Activated CD4-positive, alpha-beta T cell treated with anti-CD3 and anti-CD28 coated beads for 48 hours (primary cell): ENCODE measurements around the gene MGMT.

Source experiments
- DNase-seq: peaks from one replicate; pipeline ENCODE4 v3.0.0-alpha.2; 2020

The MGMT gene

DNA sequence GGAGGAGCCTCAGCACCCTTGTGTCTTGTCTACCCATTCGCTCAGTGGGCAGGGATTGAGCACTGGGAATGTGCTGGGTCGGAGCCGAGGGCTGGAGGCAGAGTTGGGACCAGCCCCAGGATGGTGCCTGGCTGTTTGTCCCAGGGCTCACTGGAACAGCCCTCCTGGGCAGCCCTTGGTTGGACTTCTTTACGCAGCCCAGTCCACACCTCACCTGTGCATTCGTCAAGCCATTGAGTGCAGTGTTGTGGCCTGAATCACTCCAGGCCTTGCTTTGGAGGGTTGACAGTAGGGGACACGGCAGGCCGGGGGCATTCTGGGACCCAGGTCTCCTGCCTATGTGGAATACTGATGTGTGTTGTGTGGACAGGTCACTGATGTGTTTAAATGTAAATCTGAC, 229.6 kb downstream of the MGMT start:
- DNase-seq = no peak

DNA sequence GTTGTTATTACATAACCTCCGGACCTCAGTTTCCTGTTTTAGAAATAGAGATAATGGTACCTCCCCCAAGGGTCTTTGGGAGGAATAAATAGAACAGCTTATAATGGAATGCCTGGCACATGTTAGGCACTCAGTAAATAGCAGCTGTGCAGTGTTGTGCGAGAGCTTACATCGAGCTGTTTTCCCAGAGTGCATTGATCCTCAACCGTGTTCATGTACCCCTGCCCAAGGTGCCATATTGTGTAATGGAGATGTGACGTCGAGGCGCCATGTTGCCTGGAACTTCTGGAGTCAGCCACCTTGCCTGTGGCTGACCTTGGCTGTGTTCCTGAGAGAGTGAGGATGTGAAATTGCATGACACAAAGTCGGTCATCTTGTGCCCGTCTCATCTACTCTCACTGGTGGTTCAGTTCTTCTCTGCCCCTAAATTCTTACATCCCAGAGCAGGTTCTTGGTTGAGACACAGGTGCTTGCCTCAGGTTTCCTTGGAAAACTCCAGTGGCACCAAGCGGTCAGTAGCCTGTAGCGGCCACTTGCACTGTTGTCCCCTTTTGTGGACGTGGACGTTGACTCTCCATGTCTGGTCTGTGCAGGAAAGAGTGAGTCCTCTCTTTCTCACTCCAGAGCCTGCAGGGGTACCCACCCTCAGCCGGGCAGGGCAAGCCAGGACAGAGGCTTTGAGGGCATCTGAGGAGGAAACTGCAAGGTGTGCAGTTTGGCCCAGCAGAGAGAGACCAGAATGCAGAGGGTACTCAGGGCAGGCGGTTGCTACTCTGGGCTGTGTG, 230.6 kb downstream of the MGMT start:
- no peak for DNase-seq

DNA sequence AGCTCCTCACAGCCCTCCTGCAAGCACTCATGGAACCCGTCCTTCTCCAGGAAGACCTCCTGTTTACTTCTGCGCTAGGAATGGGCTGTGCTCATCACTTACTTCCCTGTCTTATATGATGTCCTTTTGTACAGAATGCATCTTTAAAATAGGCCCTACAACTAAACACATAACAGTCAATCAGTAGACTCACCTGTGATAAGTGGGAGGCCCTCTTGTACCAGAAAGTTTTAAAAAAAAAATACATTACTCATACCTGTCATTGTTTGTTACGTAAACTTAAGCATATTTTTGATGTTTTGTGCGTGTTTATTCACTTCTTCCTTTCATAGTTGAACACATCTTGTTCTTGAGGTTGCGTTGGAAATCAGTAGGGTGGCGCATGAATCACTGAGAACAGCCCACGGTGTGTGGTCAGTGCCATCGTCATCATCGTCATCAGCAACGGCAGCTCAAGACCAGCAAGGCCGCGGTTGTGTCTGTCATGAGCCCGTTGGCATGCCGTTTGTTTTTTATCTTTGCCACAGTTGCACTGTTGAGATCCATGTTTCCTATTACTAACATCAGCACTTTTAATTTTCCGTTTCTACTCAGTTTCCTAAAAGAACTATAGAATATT, 232.8 kb downstream of the MGMT start:
- no peak for DNase-seq

DNA sequence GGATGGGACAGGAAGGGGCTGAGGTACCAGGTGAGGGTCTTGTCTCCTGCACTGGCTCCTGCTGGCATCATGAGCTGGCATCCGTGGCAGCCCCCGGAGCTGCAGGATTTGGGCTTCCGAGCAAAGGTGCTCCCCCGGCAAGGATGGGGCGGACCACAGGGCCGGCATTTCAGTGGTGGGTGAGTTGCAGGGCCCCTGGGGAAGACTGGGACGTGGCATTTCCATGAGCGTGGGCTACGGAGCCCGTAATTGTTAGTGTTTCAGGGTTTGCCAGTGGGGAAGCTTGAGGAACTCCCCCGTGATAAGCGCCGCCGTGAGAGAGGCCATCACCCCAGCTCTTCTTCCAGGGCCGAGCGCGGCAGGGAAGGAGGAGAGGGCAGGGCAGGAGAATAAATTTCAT, 235.6 kb downstream of the MGMT start:
- DNase-seq = no peak

DNA sequence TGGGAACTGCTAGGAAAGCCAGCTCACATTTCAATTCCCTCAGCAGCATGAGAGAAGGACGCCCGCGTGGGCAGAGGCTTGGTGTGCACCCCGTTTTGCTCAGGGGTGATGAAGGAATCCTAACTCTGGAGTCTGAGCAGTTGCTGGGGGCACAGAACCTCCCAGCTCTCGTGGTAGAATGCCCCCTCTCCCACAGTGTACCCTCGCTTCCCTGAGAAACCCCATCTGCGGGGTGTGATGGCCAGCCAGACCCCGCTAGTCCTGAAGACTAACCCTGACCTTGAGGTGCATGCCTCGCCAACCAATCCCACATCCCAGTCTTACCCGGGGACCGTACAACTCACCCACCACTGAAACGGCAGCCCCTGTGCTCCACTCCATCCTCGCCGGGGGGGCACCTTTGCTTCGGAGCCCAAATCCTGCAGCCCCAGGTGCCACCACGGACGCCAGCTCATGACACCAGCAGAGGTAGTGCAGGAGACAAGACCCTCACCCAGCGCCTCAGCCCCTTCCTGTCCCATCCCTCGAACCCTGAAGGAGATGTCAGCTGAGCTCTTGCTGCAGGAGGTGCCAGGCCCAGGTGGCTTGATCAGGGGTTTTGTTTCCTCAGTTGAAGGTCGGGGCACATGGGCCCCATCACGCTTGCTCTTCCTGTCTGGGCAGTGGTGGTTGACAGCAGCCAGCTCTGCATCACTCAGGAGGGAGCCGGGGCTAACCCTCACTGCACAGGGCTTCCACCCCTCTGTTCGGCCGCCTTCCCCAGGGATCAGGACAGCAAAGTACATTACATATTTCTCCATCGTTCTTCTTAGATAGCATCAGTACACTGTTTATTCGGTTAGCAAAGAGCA, 236.5 kb downstream of the MGMT start:
- DNase-seq = no peak

DNA sequence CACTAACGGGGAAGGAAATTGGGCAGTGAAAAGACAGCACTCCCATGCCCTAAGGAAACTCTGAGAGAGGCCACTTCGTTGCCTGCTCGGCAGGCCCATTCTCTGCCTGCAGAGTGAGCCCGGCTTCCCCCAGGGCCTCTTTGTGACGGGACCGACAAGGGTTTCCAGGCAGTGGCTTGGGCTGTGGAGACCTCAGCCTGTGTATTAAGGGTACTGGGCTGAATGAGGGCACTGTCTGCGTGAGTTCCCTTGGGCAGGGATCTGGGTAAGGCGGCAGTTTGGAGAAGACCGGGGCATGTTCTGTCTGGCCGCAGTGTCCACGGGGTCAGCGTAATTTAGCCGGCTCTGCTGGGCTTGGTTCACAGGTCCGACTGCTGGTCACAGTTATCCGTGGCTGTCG, 237.2 kb downstream of the MGMT start:
- DNase-seq = no peak

DNA sequence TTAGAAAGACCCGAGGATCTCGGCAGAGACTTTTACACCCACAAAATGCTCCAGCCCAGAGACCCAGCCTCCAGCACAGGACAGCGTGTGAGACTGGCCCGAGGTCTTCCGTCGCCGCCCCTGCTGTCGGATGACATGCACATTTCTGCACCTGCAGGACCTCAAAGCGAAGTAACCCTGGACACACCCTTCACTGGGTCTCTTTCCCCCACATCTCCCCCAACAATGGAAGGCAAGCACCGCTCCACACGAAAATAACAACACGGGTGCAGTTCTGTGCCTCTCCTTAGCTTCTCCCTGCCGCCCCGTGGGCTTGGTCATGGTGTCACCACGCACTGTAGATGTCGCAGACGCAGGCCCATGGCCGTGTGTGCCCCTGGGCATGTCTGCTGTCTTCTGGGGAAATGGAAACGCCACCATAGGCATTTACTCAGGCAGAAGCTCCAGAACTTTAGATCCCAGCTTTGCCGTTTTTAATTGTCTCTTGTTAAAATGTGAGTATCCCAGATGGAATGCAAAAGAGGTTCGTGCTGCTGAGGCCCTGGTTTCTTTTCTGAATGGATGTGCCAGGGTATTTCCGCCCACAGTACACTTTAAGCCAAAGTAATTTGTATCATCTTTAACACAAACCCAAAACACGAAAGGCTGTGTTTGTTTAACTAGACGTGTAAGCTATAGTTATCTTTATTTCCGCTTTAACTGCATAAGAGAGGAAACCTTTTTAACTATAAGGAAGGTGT, 237.9 kb downstream of the MGMT start:
- no peak for DNase-seq

DNA sequence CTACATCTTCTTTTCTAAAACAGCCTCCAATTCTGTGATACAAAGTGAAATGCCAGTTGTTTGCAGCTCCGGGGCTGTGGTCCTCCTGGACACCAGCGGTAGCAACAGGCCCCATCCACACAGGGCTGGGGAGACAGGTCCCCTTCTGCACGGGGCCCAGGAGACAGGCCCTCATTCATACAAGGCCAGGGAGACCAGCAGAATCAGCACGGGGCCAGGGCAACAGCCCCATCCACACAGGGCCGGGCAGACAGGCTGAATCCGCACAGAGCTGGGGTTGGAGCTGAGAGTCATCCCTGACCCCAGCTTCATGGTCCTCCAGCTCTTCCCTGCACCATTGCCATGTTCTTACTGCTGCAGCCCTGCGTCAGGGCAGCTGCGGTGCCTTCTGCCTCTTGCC, 238.6 kb downstream of the MGMT start:
- no peak for DNase-seq

DNA sequence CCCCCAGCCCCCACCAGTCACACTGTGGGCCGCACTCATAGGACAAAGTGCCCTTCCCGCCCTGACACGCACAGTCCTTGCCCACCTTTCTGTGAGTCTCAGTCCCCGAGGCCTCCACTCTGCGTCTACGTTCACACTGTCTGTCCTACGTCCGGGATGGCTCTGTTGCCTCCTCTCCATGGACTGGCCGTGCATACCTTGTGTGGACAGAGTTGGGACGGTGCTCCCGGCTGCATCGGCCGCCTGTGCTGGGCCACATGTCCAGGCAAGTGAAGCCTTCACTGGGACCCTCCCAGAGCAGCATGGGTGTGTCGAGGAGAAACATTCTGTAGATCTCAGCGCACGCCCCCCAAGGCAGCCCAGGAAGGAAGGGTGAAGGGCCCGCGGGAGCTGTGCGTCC, 239.0 kb downstream of the MGMT start:
- no peak for DNase-seq

DNA sequence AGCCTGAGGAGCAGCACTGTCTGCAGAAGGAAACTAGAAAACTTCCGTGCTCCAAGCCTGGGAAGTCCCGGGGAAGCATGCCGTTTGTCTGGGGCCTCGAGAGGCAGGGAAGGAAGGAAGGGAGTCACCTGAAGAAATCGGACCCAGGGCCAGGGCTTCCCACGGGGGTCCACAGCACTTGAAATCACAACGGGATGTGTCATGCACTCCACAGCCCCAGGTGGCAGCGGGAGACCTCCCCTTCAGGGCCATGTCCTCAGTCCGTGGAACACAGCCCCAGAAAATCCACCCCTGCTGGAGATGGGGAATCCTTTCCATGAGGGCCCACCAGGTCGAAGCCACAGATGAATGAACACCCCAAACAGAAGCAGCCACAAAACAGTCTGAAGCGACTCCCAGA, 239.5 kb downstream of the MGMT start:
- DNase-seq = no peak

DNA sequence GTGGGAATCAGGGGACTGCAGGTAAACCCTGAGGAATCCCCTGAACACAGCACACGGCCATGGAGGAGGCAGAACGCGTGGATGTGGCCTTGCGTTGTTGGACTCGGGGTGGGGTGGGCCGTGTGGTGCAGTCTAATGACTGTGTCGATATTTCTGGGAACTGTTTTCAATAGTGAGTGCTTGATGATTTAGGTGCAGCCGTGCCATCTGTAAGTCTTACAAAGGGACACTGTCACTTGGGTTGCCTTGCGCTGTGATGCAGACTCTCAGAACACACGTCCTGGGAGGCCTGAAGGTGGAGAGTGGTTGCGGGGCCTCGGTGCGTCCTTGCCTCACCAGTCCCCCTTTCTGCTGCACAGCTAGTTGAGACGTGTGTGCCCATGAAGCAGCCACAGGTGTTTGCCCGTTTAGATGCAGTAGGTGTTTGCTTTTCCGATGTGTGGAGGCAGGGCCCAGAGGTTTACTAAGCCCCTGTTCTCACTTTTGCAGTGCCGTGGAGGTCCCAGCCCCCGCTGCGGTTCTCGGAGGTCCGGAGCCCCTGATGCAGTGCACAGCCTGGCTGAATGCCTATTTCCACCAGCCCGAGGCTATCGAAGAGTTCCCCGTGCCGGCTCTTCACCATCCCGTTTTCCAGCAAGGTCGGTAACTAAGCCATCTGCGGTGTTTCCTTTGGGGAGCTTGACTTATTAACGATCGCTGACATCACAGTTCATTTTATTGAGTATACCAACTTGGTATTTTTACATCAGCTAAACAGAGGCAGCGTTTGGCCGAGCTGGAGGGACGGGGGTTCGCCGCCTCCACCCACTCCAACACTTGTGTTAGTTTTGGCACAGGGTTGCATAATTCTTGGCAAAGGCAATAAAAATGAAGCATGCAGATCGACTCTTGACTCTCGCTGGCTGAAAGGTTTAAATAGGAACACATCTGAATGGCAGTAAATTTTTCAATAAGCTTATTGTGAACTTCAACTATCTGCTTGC, 240.7 kb downstream of the MGMT start:
- no peak for DNase-seq

DNA sequence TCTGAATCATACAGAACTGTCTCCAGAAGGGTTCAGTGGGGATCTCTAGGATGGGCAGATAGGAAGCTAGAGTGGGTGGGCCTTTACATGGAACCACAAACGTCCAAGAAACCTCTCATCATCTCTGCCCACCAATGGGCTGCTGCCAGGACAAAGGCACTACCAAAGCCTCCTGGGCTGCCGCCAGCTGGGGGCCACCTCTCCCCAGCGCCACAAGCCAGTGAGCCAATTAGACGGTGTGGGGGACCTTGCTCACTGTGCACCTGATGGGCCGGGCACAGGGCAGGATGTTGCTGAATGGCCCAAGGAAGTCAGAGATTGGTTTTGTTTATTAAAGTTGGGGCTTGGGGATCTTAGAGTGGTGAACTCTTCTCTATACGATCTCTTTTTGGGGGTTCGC, 242.1 kb downstream of the MGMT start:
- no peak for DNase-seq

DNA sequence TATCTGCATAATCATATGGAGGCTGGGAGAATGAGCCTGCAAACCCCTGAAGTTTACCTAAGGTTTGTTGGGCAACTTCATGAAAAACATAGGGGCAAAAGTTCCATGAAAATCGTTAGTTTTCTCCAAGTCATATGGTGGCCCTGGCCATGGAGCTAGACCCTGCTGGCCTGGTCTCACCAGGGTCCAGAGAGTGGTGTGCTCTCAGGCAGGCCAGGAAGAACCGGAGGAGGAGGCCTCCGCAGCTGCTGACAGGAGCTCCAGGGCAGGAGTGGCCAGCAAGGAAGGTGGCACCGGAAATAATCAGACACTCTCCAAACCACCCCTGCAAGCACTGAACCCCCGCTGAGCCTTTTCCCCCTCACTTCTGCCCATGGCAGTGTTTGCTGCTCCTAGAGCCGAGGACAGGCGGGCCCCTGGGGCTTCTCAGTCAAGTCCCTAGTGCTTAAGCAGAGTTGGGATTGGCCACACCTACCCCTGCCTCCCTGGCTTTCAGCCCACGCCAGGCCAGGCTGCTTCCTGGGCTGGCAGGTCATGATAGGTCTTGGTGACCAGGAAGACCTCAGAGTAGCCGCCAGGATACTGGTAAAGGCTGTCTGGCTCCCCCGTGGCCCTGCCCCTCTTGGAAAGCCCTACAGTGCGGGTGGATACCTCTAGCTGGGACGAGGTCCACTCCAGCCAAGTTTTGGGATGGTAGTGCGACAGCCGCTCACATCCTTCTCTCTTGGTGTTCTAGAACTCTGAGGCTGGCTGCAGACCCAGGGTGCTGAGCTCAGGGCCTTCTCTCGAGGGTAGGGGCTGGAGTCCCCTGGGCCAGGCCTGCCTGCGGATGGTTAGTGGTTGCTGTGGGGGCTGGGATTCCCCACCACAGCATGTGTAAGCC, 242.8 kb downstream of the MGMT start:
- no peak for DNase-seq

DNA sequence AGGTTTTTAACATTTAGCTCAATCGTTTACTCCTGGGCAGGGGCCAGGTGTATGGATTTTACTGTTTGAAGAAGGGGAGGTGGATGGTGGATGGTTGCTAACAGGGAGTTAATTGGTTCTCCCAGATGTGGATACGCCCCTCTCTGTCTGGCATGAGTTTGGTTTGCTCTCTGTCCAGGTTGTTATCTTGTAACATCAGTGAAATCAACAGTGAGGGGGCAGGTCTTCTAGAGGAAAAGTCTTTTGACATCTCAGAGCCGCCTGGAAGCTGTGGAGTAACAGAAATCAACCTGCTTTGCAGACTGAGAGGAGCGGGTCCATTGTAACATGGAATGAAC, 243.4 kb downstream of the MGMT start:
- no peak for DNase-seq

DNA sequence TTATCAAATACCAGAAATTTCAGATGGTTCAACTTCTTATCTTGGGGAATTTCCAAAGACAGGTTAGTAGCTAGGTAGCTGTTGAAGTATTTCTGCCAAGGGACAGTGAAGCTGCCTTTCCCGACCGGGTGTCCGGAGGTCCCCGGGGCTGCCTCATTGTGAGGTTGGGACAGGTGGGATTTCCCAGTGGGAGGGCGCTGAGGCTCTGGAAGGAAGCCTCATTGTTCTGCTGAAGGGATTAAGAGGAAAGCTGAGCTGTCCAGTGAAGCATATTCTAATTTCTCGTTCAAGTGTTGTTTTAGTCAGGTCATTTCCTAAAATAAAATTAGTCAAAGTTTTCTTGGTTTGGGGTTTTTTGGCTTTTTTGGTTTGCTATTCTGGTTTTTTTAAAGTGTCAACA, 244.2 kb downstream of the MGMT start:
- DNase-seq = no peak

DNA sequence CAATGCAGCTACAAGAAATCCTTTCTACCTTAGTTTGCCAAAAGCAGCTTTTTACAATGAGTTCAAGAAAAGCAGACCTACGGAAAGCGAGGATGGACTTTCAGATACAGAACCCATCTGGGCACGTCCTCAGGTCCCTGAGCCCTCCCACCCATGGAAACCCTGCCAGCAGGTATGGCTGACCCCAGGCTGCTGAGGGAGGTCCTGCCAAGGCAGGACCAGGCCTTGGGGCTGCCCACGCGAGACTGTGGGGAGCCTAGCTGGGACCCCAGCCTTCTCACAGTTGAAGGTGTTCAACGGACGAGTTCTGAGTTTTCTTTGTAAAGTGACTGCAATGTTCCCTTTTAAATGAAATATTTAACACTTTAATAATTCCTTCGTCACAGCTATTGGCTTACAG, 245.0 kb downstream of the MGMT start:
- no peak for DNase-seq

DNA sequence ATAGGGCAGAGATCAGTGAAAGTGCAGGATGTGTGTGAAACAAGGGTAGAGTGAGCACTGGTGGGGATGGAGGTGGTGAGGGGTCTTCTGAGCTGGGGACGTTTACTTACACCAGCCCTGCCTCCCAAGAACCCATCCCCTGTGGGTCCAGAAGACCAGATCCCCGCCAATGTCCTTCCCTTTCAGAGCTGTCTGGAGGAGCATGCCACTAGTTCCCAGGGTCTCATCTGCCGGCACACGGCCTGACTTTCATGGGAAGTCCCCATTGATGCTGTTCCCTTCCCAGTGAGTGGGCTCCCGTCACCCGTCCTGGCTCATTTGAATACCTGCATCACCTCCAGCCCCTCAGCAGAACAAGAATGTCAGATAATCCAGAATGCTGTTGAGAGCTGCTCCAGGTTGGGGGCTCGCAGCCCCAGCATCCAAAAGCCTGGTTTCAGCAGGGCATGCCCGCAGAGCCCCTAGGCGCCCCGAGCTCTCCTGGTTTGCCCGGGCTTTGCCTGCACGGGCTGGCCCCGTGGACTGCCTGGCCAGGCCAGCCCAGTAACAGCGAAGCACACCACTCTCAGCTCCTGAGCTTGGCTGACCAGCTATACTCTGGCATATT, 246.7 kb downstream of the MGMT start:
- DNase-seq = no peak

DNA sequence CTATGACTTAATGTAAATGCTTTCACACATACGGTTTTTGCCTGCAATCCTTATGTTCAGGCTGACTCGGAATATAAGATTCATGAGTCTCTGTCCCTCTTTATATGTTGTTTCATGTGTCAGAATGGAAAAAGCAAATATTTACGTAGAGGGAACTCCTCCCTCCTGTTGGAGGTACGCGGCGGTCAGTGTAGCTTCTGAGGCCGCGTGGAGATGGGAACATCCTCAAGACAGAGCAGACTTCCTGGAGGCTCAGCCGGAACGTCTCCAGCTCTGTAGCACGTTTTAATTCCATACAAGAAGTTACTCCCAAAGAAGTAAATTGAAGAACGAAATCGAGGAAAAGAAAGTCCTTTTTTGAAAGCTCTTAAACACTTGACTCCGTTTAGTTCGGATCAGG, 248.8 kb downstream of the MGMT start:
- DNase-seq = no peak

DNA sequence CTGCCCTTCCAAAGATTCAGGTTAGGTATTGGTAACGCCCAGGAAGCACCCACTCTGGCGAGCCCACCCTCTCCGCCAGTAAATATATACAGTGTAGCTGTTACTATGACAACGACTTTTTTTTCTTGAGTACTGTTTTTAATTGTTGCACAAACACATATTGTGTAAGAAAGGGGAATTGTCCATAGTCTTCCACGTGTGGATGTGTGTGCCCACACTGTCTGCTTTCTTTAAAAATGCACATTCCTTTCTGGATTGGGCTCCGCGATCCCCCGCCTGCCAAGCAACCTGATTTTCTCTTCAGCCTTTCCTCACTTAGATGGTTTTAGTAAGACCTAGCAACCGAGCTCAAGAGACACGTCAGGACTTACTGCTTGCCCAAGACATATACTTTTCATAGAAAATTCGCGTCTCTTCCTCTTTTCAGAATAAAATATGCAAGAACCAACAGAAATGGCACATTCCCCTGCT, 249.2 kb downstream of the MGMT start:
- DNase-seq = no peak

DNA sequence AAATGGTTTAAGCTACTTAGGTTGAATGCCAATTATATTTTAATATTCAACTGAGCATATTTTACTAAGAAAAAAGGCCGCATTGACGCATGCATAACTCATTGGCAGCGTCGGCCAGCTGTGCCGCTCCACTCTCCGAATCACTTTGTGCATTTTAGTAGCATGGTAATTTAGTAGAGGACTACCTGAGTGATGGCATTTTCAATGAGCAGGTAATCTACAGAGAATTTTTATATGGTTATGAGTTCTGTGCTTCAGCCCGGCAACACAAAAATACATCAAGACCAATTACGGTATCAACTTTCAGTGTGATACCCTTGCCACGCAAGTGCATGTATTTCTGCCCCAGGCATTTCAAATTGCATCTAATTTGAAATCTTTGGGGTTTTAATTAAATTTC, 249.8 kb downstream of the MGMT start:
- no peak for DNase-seq
